Measurements from ENCODE around the gene GAREM1.

GAREM1 gene

GRCh38 chr18:32270341-32270740, 200.3 kb downstream of the GAREM1 start:
- DNase-seq (ENCODE audit: low spot score), result no peak
- in situ Hi-C loops (cut with MboI; ENCODE audit: low pct_unique_long_range_greater_than_20kb, low sequenced_read_pairs, unreplicated experiment), result no loop called here
- TF ChIP-seq CTCF (IDR thresholded peaks at IDR 0.05; ENCODE audit: extremely low read depth, insufficient read depth, missing control alignments), result no peak

DNA sequence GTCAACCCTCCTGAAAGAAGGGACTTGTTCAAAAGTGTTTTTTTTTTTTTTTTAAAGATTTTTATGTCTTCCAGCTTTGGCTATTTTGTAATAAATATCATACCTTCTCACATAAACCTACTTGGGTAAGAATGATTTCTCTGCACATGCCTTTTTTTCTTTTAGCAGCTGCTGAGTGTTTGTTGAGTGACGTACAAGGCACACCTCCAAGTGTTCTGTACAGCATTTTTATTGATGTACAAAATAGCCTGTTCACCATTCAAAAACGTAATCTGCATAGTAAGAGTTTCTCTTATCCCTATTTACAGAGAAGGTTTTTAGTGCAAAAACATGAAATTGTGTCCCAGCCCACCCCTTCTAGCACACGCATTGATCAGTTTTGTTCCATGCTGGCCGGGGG, 203.2 kb downstream of the GAREM1 start:
- TF ChIP-seq CTCF (IDR thresholded peaks at IDR 0.05; ENCODE audit: extremely low read depth, insufficient read depth, missing control alignments), result no peak
- DNase-seq (ENCODE audit: low spot score), result no peak
- in situ Hi-C loops (cut with MboI; ENCODE audit: low pct_unique_long_range_greater_than_20kb, low sequenced_read_pairs, unreplicated experiment), result no loop called here

- in situ Hi-C loops (cut with MboI; ENCODE audit: low pct_unique_long_range_greater_than_20kb, low sequenced_read_pairs, unreplicated experiment), result no loop called here
- DNase-seq (ENCODE audit: low spot score), result no peak
- no peak for TF ChIP-seq CTCF (IDR thresholded peaks at IDR 0.05; ENCODE audit: extremely low read depth, insufficient read depth, missing control alignments)
Measured at GRCh38 chr18:32264401-32264800, 206.3 kb downstream of the GAREM1 start.

DNA sequence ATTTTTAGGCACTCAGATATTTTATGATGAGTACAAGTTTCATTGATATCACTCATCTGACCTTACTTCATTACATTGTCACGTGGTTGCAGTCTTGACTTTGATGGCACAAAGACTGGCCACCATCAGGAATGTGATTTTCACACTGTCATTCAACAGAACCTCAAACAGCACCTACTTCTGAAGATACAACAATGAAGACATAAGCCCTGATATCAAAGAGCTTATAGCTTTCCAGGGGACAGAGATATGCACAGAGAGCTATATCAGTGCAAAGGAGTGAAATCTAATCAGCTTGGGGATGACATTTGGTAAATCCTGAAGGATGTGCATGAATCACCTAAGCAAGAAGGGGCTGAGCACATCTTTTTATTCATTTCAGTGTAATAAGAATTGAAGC, 208.6 kb downstream of the GAREM1 start:
- no peak for TF ChIP-seq CTCF (IDR thresholded peaks at IDR 0.05; ENCODE audit: extremely low read depth, insufficient read depth, missing control alignments)
- in situ Hi-C loops (cut with MboI; ENCODE audit: low pct_unique_long_range_greater_than_20kb, low sequenced_read_pairs, unreplicated experiment), result no loop called here
- no peak for DNase-seq (ENCODE audit: low spot score)

DNA sequence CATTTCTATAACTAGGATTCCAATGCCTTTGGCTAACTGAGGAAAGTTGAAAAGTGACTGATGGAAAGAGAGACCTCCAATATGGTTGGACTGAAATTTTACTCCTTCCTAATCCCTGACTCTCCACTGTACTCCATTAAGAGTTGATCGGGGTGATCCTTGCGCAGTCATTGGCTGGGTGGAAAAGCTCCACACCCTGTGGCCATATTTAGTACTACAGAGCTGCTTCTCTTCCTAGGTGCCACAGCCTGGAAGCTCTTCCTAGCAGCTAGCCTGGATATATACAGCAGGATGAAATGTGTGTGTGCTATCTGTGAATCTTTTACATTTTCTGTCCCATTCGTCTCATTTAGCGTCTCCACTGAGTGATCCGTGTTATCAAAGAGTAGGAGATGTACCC, 209.7 kb downstream of the GAREM1 start:
- no peak for TF ChIP-seq CTCF (IDR thresholded peaks at IDR 0.05; ENCODE audit: extremely low read depth, insufficient read depth, missing control alignments)
- no peak for DNase-seq (ENCODE audit: low spot score)
- in situ Hi-C loops (cut with MboI; ENCODE audit: low pct_unique_long_range_greater_than_20kb, low sequenced_read_pairs, unreplicated experiment), result no loop called here

DNA sequence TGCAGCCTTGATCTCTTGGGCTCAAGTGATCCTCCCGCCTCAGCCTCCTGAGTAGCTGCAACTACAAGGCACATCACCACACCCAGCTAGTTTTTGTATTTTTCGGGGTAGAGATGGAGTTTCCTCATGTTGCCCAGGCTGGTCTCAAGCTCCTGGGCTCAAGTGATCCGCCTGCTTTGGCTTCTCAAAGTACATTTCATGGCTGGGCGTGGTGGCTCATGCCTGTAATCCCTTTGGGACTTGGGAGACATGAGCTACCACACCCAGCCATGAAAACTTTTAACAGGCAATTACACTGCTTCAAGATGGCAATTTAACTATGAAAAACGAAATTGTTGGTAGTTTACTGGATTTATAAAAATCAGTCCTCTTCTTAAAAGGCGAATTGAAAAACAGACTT, 211.1 kb downstream of the GAREM1 start:
- DNase-seq (ENCODE audit: low spot score), result no peak
- in situ Hi-C loops (cut with MboI; ENCODE audit: low pct_unique_long_range_greater_than_20kb, low sequenced_read_pairs, unreplicated experiment), result no loop called here

More for the DNA sequence above, 211.1 kb downstream of the GAREM1 start:
- no peak for TF ChIP-seq CTCF (IDR thresholded peaks at IDR 0.05; ENCODE audit: extremely low read depth, insufficient read depth, missing control alignments)

All from GM13977 (cell line).